HG03066 (cell line): ENCODE measurements around the gene SPTBN5.
"Not testable (repeated sequence)": the region's sequence is repeated elsewhere in the genome, so short reads cannot be mapped to it uniquely, and the experiment has no call there.

Experiments used
- ATAC-seq: cut with Tn5 transposase; IDR thresholded peaks from one replicate; pipeline ENCODE4 v1.9.1; 2021; ENCODE audit warnings: low read depth; ENCODE audit not compliant: unreplicated experiment

SPTBN5 gene

DNA sequence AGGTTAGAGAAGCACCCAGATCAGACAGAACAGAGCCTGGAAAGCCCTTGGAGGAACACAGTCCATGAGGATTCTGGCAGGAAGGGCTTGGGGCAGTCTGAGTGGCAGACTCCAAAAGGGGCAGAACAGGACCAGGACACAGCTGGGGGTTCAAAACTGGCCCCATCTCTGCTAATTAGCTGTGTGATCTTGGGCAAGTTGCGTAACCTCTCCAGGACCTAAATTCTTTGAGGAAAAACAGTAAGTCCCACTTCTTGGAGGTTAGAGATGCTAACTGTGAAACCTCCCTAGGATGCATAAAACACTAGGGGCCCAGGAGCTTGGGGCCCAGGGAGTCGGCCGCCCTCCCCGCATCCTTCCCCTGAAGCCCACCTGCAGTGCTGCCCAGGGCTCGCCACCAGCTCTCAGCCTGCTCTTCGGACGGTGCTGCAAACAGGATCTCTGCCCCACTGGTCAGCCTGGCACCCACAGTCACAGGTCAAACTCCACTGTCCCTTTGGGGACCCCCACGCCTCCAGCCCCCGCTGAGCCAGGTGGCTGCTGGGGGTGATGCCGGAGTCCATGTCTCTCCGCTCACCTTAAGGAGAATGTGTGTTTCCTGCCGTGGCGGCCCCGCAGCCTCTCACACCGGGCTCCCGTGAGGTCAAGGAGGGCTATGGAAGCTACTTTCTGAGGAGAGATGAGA lies 43.2 kb downstream of the SPTBN5 start:
- ATAC-seq = no peak

DNA sequence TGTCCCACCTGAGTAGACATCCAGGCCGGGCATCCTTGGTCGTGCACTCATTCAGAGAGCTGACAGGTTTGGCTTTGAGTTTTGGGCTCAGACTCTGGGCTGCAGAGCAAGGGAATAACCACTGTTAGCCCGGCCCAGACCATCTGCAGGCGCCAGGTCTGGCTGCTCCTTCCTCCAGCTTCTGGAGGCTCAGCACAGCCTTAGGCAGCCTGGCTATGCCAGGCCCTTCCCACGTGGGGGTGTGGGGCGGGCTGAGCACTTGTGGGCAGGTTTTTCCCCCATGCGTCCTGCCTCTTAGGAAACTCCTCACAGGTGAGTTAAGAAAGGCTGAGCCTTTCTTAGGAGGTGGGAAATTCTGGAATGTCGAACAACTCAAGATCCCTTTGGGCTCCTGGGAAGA lies 44.0 kb downstream of the SPTBN5 start:
- no peak for ATAC-seq

- ATAC-seq = no peak
Measured at GRCh38 chr15:41849204-41849603, 44.6 kb downstream of the SPTBN5 start.

DNA sequence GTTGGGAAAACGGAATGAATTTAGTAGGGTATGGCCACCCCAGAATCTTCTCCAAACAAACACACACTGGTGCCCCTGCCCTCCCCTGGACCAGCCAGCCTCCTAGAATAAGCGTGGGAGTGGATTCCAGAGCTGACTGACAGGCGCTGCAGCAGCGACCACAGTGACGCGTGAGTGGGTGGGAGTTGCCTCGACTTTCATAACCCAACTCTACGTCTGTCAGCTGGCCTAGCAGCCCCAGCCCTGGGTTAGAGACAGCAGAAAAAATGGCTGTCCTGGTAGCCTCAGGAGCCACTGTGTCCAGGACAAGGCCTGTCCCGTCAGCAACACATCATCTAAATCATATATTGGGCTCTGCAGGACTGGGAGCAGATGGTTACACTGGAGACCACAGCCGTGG lies 45.2 kb downstream of the SPTBN5 start:
- no peak for ATAC-seq

DNA sequence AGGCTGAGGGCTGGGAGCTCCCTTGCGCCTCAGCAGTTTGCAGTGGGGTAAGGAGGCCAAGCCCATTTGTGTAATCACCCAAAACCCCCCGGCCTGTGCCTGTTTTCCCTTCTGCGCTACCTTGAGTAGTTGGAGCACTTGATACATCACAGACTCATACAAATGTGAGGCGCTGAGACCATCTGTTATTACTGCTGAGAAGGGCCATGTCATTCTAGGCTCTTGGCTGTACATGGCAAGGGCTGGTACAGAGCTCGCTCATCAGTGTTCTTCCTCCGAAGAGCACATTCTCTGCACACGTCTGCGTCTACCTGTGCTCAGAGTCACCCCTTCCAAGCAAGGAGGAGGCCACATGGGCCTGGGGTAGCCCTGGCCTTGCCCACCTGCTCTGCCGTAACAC lies 45.9 kb downstream of the SPTBN5 start:
- ATAC-seq = no peak

DNA sequence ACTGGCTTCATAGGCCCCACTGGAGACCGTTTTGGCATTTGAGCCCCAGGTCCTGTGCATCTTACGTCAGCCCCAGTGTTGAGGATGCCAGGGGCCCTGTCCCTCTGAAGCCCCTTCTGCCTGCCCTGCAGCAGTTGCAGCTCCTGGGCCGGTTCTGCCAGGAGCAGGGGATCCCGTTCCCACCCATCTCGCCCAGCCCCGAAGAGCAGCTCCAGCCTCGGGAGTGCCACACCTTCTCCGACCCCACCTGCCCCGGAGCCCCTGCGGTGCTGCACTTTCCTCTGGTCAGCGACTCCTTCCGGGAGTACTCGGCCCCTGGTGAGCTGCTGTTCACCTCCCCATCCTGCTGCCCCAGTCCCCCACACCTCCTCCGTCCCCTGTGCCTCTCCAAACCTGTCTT lies 46.6 kb downstream of the SPTBN5 start:
- no peak for ATAC-seq

DNA sequence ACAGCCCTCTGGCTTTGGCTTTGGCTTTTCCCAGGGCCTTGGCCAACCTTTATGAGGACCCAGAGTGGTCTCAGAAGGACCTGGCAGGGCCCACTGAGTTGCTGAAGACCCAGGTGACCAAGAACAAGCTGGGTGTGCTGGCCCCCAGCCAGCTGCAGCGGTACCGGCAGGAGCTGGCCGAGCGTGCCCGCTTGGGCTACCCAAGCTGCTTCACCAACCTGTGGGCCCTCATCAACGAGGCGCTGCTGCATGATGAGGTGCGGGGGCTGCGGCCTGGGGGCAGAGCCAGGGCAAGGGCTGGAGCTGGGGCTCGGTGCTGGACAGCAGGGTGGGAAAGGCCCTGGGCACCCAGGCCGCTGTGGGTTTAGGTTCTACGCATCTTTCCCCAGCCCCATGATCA lies 49.0 kb downstream of the SPTBN5 start:
- ATAC-seq = no peak

DNA sequence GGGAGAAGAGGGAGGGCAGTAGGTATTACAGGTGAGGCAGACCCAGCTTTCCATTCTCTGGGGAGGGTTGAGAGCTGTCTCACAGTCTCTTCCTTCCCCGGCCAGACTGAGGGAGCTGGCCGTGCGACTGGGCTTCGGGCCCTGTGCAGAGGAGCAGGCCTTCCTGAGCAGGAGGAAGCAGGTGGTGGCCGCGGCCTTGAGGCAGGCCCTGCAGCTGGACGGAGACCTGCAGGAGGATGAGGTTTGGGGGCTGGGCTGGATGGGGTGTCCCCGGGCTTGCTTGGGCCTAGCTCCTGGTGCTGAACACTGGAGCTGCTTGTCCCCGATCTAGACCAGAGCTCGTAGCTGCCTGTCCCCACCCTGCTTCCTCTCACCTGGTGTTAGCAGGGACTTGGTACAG lies 50.3 kb downstream of the SPTBN5 start:
- ATAC-seq = no peak

DNA sequence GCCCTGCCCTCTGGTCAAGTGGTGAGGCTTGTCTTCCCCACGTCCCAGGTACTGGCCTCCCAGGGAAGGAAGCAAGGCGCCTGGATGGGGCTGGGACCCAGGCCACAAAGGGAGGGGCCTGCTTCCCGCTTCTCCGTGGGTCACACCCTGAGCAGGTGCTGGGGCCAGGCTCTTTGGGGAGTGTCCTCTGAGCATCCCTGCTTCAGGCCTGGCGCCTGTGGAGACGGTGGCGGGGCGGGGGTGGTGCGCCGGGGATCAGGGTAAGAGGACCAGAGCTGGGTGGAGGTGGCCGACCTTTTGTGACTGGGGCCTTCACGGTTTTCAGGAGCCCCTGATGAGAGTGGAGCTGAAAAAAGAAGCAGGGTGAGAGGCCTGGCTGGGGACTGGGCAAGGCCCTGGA lies 51.6 kb downstream of the SPTBN5 start:
- ATAC-seq = no peak

- no peak for ATAC-seq
Measured at GRCh38 chr15:41841131-41841530, 52.7 kb downstream of the SPTBN5 start.

- ATAC-seq = no peak
Measured at GRCh38 chr15:41840673-41841072, 53.2 kb downstream of the SPTBN5 start.

GRCh38 chr15:41839781-41840491 lies 53.9 kb downstream of the SPTBN5 start:
- ATAC-seq = no peak

GRCh38 chr15:41838400-41838897 lies 55.4 kb downstream of the SPTBN5 start, which contains the start of gene PLA2G4B:
Gene PLA2G4B, plus strand, starts transcription at chr15:41838847. Its CDS starts 67 bp downstream, at chr15:41838914.
- no peak for ATAC-seq

GRCh38 chr15:41836713-41837454 lies 57.0 kb downstream of the SPTBN5 start:
- ATAC-seq = no peak

- no peak for ATAC-seq
Measured at GRCh38 chr15:41836073-41836472, 57.8 kb downstream of the SPTBN5 start.

- no peak for ATAC-seq
Measured at GRCh38 chr15:41834096-41834495, 59.8 kb downstream of the SPTBN5 start.

- ATAC-seq = no peak
Measured at GRCh38 chr15:41832875-41833274, 61.0 kb downstream of the SPTBN5 start.

DNA sequence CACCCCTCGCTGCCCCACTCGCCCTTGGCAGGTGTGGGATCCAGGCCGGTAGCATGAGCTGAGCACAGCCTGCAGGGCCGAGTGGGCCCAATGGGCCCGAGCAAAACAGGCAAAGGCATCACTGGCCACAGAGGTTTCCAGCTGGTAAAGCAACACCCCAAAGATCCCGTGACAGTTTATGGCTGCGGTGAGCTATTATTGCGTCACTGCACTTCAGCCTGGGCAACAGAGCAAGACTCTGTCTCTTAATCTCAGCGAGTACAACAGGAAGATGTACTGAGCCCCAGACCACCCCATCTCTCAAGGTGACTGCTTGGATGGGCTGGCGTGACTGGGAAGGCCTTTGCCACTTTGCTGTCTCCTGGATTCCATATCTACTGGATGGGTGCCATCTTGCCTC lies 61.6 kb downstream of the SPTBN5 start:
- ATAC-seq = no peak

DNA sequence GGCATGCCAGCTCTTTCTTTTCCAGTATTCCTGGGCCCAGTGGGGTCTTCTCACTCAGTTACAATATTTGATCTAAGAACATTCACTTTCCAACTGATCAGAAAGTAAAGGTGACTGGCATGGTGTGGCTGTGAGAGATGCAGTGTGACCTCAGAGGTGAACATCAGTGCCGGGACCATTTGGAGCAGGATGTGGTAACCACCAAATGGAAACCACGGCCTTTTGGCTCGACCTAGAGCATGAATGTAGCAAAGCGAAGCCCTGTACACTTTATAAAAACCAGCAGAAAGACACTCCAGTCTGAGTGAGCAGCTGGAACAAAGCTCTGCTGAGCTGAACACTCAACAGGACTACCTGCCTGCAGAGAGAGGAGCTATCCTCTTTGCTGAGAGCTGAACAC lies 62.6 kb downstream of the SPTBN5 start:
- not testable (repeated sequence) for ATAC-seq

DNA sequence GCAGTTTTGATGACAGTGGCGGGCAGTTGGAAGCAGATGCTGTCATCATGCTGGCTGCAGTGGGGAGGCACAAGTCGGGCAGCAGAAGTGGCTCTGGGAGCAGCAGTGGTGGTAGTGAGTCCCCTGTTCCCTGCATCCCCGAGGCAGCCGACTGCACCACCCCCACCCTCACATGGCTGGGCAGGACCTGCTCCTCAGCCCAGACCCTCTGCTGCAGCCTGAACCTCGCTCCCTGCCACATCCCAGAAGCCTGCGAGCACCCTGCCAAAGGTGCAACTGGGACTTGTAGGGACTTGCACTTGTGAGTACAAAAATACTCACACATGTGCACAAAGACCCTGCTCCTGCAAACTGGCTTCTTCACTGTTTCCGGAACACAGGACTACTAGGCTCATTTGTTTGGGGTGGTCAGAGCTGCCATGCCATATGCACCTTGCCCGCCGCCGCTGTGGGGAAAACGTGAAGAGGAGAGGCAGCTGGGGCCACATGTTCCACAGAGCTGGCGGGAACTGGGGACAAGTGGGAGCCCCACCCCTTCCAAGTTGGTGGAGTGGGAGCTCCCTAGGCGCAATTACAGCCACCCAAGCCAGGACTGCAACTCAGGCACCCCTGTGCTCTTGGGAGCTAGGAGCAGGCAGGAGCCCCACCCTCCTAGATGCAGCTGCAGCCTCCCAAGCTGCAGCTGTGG lies 63.8 kb downstream of the SPTBN5 start:
- no peak for ATAC-seq

DNA sequence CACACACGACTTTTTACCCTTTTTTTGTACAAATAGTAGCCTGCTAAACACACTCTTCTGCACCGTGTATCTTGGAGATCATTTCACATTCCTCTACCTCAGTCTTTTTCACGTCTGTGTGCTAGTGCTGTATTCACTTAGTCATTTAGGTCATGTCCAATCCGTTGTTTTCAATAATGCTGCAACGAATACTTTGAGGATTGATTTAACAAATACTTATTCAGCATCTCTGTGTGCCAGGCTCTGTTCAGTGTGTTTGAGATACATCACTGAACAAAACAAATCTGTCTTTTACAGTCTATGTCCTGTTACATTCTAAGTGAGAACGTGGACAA lies 65.1 kb downstream of the SPTBN5 start:
- no peak for ATAC-seq
